ENCODE data around the gene NLRP6.
"Not testable (repeated sequence)": the region's sequence is repeated elsewhere in the genome, so short reads cannot be mapped to it uniquely, and the experiment has no call there.

Gene NLRP6

GRCh38 chr11:253886-254270 lies 24.3 kb upstream of the NLRP6 start:
- no peak for DNase-seq
- in situ Hi-C loops (cut with MboI; ENCODE audit: low pct_unique_long_range_greater_than_20kb, low sequenced_read_pairs), result no loop called here

GRCh38 chr11:255176-255575 lies 23.0 kb upstream of the NLRP6 start:
- in situ Hi-C loops (cut with MboI; ENCODE audit: low pct_unique_long_range_greater_than_20kb, low sequenced_read_pairs), result no loop called here
- DNase-seq, result no peak

DNA sequence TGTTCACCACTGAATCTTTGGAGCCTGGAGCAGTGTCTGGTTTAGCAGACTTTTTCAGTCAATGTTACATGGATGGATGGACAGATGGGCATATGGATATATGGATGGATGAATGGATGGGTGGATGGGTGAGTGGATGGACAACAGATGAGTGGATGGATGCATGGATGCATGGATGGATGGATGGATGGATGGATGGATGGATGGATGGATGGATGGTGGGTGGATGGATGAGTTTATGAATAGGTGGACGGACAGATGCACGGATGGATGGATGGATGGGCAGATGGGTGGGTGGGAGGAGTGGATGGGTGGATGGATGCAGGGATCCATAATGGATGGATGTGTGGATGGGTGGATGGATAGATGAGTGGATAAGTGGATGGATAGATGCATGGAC lies 22.4 kb upstream of the NLRP6 start:
- no peak for DNase-seq
- in situ Hi-C loops (cut with MboI; ENCODE audit: low pct_unique_long_range_greater_than_20kb, low sequenced_read_pairs), result no loop called here

DNA sequence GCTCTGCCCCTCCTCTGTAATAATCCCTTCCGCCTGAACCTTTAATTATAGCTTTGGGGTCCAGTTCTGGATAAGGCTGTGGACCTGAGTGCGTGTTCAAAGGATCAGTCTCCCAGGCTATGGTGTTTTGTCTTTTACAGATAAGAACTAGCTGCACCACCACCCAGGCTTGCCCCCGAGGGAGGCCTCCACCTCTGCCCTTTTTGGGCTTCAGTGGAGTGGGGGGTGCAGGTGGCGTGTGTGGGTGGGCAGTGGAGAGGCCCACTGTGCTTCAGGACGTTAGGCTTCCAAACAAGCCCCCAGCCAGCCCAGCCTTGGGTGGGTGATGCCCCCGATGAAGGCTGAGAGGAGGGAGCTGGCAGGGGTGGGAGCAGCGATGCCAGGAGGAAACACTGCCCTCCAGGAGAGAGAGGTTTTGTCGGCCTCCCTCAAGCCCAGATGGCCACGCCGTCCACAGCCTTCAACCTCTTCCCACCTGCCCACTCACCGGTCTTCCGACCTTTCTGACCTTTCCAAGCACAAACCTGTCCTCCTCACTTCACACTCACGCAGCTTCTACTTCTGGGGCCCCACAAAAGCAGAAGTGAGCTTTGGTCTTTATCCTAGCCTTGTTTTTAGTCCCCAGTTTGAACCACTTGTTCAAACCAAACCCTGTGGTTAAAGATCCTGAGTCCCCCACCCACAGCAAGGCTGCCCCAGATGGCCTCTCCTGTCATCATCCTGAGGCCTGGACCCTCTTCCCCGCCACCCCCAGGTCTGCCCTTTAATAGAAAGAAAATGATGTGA lies 21.1 kb upstream of the NLRP6 start:
- no peak for DNase-seq
- in situ Hi-C loops (cut with MboI; ENCODE audit: low pct_unique_long_range_greater_than_20kb, low sequenced_read_pairs), result no loop called here

DNA sequence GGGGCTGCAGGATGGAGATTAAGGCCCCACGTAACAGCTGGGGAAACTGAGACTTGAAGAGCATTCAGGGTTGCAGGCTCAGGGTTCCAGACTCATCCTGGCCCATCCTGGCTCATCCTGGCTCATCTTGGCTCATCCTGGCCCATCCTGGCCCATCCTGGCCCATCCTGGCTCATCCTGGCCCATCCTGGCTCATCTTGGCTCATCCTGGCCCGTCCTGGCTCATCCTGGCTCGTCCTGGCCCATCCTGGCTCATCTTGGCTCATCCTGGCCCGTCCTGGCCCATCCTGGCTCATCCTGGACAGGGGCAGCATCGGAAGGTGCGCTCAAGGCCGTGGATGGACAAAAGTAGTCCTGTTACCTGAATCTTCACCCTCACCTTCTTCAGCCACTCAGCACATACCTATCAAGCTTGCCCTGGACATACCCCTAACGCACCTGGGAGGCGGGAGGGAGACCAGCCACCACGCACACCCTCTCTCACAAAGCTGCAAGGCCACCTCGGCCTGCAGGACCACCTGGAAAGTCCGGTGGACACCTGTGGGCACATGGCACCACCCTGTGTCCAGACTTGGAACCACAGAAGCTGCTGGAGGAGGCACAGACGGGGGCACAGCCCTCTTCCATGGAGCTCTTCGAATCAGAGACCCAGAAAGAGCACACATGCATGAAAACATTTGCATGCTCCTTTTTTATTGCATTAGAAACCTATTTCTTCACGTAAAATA lies 20.3 kb upstream of the NLRP6 start:
- DNase-seq, result no peak
- in situ Hi-C loops (cut with MboI; ENCODE audit: low pct_unique_long_range_greater_than_20kb, low sequenced_read_pairs), result no loop called here

- in situ Hi-C loops (cut with MboI; ENCODE audit: low pct_unique_long_range_greater_than_20kb, low sequenced_read_pairs), result no loop called here
Measured at GRCh38 chr11:259413-259812, 18.8 kb upstream of the NLRP6 start.

GRCh38 chr11:261624-262023 lies 16.6 kb upstream of the NLRP6 start:
- in situ Hi-C loops (cut with MboI; ENCODE audit: low pct_unique_long_range_greater_than_20kb, low sequenced_read_pairs), result no loop called here
- DNase-seq, result no peak

More at GRCh38 chr11:259413-259812, 18.8 kb upstream of the NLRP6 start:
- DNase-seq, result no peak

- peak; percentile 41 for DNase-seq
- in situ Hi-C loops (cut with MboI; ENCODE audit: low pct_unique_long_range_greater_than_20kb, low sequenced_read_pairs), result no loop called here
Measured at GRCh38 chr11:266676-267439, 11.3 kb upstream of the NLRP6 start.

DNA sequence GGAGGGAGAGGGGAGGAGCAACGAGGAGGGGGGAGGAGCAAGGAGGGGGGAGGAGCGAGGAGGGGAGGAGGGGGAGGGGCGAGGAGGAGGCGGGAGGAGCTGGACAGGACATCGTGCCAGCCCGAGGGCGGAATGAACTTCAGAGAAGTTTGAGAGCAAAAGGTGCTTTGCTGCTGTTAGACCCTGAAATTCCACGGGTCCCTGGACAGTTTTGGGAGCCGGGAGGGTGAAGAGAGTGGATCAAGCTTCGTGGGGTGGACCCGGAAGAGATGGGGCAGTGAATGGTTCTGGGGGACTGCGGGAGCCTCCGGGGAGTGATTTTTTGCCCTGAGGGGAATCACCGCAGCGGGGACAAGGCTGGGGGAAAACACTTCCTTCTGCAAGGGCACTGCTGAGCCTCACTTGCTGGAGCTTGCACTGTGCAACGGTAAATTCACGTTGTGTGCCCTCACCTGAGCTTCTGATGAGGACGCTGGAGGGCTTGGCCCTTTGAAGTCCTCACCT lies 10.7 kb upstream of the NLRP6 start:
- peak; percentile 69 for DNase-seq
- in situ Hi-C loops (cut with MboI; ENCODE audit: low pct_unique_long_range_greater_than_20kb, low sequenced_read_pairs), result no loop called here

GRCh38 chr11:268716-269145 lies 9.5 kb upstream of the NLRP6 start:
- in situ Hi-C loops (cut with MboI; ENCODE audit: low pct_unique_long_range_greater_than_20kb, low sequenced_read_pairs), result not testable (repeated sequence)
- peak; percentile 84 for DNase-seq

DNA sequence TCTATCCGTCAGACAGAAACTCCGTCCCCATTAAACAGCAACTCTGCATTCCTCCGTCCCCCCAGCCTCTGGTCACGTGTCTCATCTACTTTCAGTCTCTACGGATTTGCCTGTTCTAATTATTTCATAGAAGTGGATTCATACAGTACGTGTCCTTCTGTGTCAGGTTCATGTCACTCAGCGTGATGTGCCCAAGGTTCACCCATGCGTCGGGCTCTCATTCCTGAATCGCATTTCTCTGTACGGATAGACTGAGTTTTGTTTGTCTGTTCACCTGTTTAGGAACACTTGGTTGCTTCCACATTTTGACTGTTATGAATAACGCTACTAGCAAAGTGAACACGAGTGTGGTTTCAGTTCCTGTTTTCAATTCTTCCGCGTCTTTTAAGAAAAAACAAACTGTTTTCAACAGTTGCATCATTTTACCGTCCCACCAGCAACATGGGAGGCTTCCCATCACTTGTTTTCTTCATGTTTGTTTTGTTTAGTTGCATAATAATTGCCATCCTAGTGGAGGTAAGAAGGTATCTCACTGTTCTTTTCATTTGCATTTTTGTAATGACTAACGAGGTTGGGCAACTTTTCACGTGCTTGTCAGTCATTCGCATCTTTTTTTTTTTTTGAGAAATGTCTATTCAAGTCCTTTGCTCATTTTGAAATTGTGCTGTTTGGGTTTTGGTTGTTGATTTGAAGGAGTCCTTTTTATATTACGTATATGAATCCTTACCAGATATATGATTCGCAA lies 8.9 kb upstream of the NLRP6 start:
- DNase-seq, result peak; percentile 93
- in situ Hi-C loops (cut with MboI; ENCODE audit: low pct_unique_long_range_greater_than_20kb, low sequenced_read_pairs), result no loop called here

DNA sequence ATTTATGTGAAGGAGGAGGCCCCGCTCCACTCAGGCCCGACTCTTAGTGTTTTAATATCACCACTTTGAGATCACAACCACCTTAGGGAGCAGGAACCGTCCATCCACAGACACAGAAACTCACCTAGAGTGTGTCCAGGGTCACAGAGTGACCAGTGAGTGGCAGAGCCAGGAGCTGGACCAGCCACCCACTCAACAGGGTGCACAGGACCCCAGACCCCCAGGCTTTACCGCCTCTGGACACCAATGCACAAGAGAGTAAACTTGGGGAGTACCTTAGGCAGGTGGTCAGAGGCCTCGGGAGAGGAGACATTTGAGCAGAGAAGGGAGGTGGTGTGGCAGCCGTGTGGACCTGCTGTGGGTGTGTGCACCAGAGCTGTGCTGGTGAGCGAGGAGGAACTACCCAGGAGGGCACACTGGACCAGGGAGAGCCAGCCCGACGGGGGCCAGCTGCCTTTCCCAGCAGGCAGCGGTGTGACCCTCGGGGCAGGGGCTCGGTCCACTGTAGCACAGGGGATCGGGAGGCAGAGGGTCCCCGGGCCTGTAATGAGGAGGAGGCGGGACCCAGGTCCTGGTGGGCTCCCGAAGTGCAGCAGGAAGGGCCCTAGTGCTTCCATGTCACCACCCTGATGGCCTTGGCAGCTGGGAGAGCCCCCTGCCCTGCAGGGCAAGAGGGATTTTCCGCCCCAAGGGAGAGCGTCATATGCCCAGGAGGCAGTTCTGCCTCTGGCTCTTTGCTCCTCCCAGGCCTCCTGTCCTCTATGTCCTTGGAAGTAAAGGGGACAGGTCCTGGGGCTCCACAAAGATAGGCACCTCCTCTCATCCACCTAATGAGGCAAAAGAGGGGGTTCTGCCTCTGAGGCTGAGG lies 7.5 kb upstream of the NLRP6 start:
- no peak for DNase-seq
- in situ Hi-C loops (cut with MboI; ENCODE audit: low pct_unique_long_range_greater_than_20kb, low sequenced_read_pairs), result no loop called here

GRCh38 chr11:271319-271715 lies 6.9 kb upstream of the NLRP6 start:
- in situ Hi-C loops (cut with MboI; ENCODE audit: low pct_unique_long_range_greater_than_20kb, low sequenced_read_pairs), result no loop called here
- no peak for DNase-seq

DNA sequence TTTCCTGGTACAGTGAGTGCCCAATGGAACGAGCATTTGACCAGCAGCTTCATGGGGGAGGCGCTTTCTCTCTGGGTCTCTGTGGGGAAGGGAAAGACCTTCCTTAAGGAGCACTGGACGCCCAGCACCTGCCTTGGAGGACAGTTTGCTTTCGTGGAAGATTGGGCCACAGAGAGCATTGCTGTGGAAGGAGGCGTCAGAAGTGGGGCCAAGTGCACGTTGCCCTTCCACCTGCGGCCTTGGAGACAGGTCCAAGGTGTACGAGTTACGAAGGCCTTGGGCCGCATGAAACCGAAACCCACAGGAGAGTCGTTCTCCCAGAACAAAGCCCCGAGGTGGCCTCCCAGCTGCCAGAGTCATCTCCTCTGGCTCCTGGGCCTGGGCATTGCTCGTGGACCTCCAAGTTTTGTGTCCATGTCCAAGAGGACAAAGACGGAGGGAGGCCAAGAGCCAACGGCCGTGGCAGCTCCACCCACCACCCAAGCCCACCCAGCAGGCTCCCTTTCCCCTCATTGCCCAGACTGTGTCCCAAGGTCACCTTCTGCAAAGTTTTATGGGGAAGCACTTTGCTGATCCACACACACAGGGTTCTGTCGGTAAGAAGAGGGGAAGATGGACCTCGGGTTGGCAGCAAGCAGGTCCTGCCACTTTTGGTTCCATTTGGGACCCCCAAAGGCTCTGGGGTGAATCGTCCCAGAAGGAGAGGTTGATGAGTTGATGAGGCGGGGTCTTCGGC lies 5.8 kb upstream of the NLRP6 start:
- DNase-seq, result no peak
- in situ Hi-C loops (cut with MboI; ENCODE audit: low pct_unique_long_range_greater_than_20kb, low sequenced_read_pairs), result no loop called here

DNA sequence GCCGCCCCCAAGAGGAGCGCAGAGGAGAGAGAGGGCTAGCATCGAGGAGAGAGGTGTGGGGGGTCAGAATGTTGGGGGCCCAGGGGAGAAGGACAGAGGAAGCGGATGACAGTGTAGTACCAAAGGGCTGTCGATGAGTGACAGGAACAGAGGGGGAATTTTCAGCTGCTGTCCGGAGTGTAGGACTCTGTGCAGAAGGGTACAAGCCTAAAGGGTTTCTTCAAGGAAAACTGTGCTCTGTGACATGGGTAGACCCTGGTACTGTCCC lies 5.3 kb upstream of the NLRP6 start:
- in situ Hi-C loops (cut with MboI; ENCODE audit: low pct_unique_long_range_greater_than_20kb, low sequenced_read_pairs), result no loop called here
- no peak for DNase-seq

- no peak for DNase-seq
- in situ Hi-C loops (cut with MboI; ENCODE audit: low pct_unique_long_range_greater_than_20kb, low sequenced_read_pairs), result no loop called here
Measured at GRCh38 chr11:276219-276618, 2.0 kb upstream of the NLRP6 start.

GRCh38 chr11:279040-279965 lies 1.1 kb downstream of the NLRP6 start:
- no peak for DNase-seq
- in situ Hi-C loops (cut with MboI; ENCODE audit: low pct_unique_long_range_greater_than_20kb, low sequenced_read_pairs), result no loop called here

Measured in KBM-7 (cell line).